SU-DHL-6 (cell line): ENCODE measurements around the gene PRKCZ.

Experiments used
- H2AFZ ChIP-seq: fragments of 200-600 bp; sonication (generic); 2 replicates; pipeline ENCODE4 v1.6.1; 2014; ENCODE audit warnings: low read depth, mild to moderate bottlenecking, moderate library complexity, mixed read lengths, antibody characterized with exemption, low read length; ENCODE audit not compliant: severe bottlenecking
- H3F3A ChIP-seq: fragments of 200-600 bp; shearing (Covaris generic); 2 replicates; pipeline ENCODE4 v1.6.0; 2016; ENCODE audit warnings: antibody characterized with exemption, mild to moderate bottlenecking; ENCODE audit not compliant: insufficient read depth
- H3K27ac ChIP-seq: fragments of 200-600 bp; sonication (generic); 2 replicates; pipeline ENCODE4 v1.5.1; 2016; ENCODE audit warnings: low read depth, mild to moderate bottlenecking, low read length, moderate library complexity, mixed read lengths
- H3K27me3 ChIP-seq: fragments of 200-600 bp; sonication (generic), shearing (Covaris generic); 2 replicates; pipeline ENCODE4 v1.6.0; 2014; ENCODE audit warnings: mild to moderate bottlenecking, low read length
- H3K36me3 ChIP-seq: fragments of 200-600 bp; sonication (generic); 2 replicates; pipeline ENCODE4 v1.6.1; 2014; ENCODE audit warnings: mild to moderate bottlenecking, low read length, mixed read lengths
- H3K4me2 ChIP-seq: fragments of 300-600, 200-600 bp; shearing (Covaris generic), sonication (generic); 2 replicates; pipeline ENCODE4 v1.6.0; 2014; ENCODE audit warnings: low read length, low read depth, mild to moderate bottlenecking; ENCODE audit not compliant: poor library complexity, severe bottlenecking
- H3K4me3 ChIP-seq: fragments of 200-600 bp; sonication (generic); 2 replicates; pipeline ENCODE4 v1.5.1; 2014; ENCODE audit warnings: antibody characterized with exemption, low read length, mild to moderate bottlenecking, mixed read lengths; ENCODE audit not compliant: insufficient read depth, poor library complexity, severe bottlenecking
- H3K79me2 ChIP-seq: fragments of 200-600 bp; sonication (generic); 2 replicates; pipeline ENCODE4 v1.6.1; 2014; ENCODE audit warnings: mild to moderate bottlenecking, low read length, moderate library complexity; ENCODE audit not compliant: insufficient read depth
- H3K9ac ChIP-seq: fragments of 200-600 bp; sonication (generic); 2 replicates; pipeline ENCODE4 v1.7.0; 2014; ENCODE audit warnings: mild to moderate bottlenecking, low read length
- H3K9me2 ChIP-seq: fragments of 200-600 bp; sonication (generic); replicated peaks from 2 replicates; pipeline ENCODE4 v1.6.1; 2014; ENCODE audit warnings: low read length; ENCODE audit not compliant: insufficient read depth
- H3K9me3 ChIP-seq: fragments of 200-600 bp; sonication (generic); 2 replicates; pipeline ENCODE4 v1.6.1; 2014; ENCODE audit warnings: low read length, mixed read lengths; ENCODE audit not compliant: insufficient read depth
- H4K20me1 ChIP-seq: fragments of 200-600 bp; sonication (generic); 2 replicates; pipeline ENCODE4 v1.6.1; 2014; ENCODE audit warnings: low read depth, mild to moderate bottlenecking, antibody characterized with exemption, low read length, moderate library complexity, mixed read lengths
- CTCF ChIP-seq: fragments of 200-600 bp; sonication (generic); IDR thresholded peaks from one replicate; pipeline ENCODE4 v1.5.1; 2017; ENCODE audit warnings: antibody characterized with exemption, mild to moderate bottlenecking, low read length, moderate library complexity; ENCODE audit not compliant: insufficient read depth, poor library complexity, severe bottlenecking
- EZH2phosphoT487 ChIP-seq: fragments of 200-600 bp; sonication (generic), shearing (Covaris generic); conservative IDR thresholded peaks from 2 replicates; pipeline ENCODE4 v1.6.1; 2018; ENCODE audit warnings: mild to moderate bottlenecking, antibody characterized with exemption, low read length, moderate library complexity, mixed read lengths

The PRKCZ gene

GRCh38 chr1:2024887-2025286 is 25.3 kb upstream of the PRKCZ start:
- no peak overlapping the region for H3K27ac ChIP-seq
- no peak overlapping the region for H3K4me2 ChIP-seq
- H3K27me3 ChIP-seq: no peaks in the 10 kb centered on the region
- no peaks in the 10 kb centered on the region for H3K9me2 ChIP-seq
- no peaks in the 10 kb centered on the region for H4K20me1 ChIP-seq
- H3K36me3 ChIP-seq: no peaks in the 10 kb centered on the region
- no peak overlapping the region for H2AFZ ChIP-seq
- no peaks in the 10 kb centered on the region for H3K79me2 ChIP-seq
- H3K4me3 ChIP-seq: no peak overlapping the region
- H3K9me3 ChIP-seq: no peaks in the 10 kb centered on the region
- TF ChIP-seq CTCF: no peak
- no peak for TF ChIP-seq EZH2phosphoT487
- no peak overlapping the region for H3K9ac ChIP-seq
- no peaks in the 10 kb centered on the region for H3F3A ChIP-seq

- Histone ChIP-seq H3K36me3 (no peaks in the 10 kb centered on the region), H3K9me3 (no peaks in the 10 kb centered on the region), H3K4me2 (no peak overlapping the region), H3K4me3 (no peak overlapping the region), H4K20me1 (no peaks in the 10 kb centered on the region), H3K79me2 (no peaks in the 10 kb centered on the region), H3K27ac (no peak overlapping the region), H3F3A (no peaks in the 10 kb centered on the region), H3K27me3 (no peaks in the 10 kb centered on the region), H2AFZ (no peak overlapping the region), H3K9me2 (no peaks in the 10 kb centered on the region), H3K9ac (no peak overlapping the region)
- TF ChIP-seq EZH2phosphoT487 (no peak), CTCF (no peak)
These were observed 24.7 kb upstream of the PRKCZ start for GRCh38 chr1:2025491-2025981.

GRCh38 chr1:2027961-2028583 is 22.1 kb upstream of the PRKCZ start:
- Histone ChIP-seq H3K79me2 (no peaks in the 10 kb centered on the region), H4K20me1 (no peaks in the 10 kb centered on the region), H3K9me3 (no peaks in the 10 kb centered on the region), H3K36me3 (no peaks in the 10 kb centered on the region), H3K27me3 (no peaks in the 10 kb centered on the region), H3F3A (no peaks in the 10 kb centered on the region), H3K27ac (no peak overlapping the region), H3K9ac (no peak overlapping the region), H3K4me2 (no peak overlapping the region), H2AFZ (no peak overlapping the region), H3K9me2 (no peaks in the 10 kb centered on the region), H3K4me3 (no peak overlapping the region)
- TF ChIP-seq CTCF (no peak), EZH2phosphoT487 (no peak)
